ENCODE data around the gene TTC28. TPM values are rescaled to one million over a fixed set of nuclear protein-coding genes. Genes with fewer than 3 reads are reported as not detected.
"Not testable (repeated sequence)": the region's sequence is repeated elsewhere in the genome, so short reads cannot be mapped to it uniquely, and the experiment has no call there.

The TTC28 gene
- polyA plus RNA-seq, 4 donors: 34.8 to 51.9 (median 36.8) TPM

DNA sequence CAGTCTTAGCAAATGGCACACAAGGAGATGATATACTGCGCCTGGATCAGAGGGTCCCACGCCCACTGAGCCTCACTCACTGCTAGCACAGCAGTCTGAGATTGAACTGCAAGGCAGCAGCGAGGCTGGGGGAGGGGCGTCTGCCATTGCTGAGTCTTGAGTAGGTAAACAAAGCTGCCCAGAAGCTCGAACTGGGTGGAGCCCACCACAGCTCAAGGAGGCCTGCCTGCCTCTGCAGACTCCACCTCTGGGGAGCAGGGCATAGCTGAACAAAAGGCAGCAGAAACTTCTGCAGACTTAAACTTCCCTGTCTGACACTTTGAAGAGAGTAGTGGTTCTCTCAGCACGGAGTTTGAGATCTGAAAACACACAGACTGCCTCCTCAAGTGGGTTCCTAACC is 470.2 kb downstream of the TTC28 start:
- DNase-seq (ENCODE audit: low read depth in 4 of 4, low spot score in 3 of 4): not testable (repeated sequence)

DNA sequence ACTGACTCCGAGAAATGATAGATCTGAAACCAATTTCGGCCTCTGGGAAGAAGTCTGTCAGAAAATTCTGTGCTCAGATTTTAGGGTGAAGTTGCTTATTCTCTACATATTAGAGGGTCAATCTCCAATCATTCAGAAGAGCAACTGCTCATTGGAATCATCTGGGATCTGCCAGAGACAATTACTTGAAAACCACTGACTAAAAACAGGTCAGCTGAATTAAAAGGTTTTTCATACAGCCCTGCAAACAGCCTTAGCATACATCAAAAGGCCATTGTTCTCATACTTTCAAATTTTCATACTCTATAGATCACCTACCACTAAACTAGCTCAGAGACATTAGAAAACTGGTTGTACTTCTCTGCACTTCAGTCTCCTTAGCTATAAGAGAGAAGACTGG is 470.9 kb downstream of the TTC28 start:
- no peak for DNase-seq (ENCODE audit: low read depth in 4 of 4, low spot score in 3 of 4)

DNA sequence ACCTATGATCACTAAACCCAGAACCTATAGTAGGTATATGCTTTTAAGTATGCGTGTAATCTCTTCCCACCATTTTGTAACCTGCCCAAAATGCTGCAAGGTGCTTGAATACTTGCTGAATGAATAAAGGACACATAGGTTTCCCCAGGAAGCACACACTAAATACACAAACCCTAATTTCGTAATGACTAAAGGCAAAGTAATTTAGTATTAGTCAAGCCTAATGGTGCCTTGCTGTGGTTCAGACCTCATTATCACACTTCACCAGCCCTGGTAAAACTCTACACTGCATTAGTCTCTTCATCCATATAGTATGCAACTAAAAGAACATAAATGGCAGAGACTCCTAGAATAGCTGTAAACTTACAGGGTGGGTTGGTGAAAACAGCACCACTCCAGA is 471.6 kb downstream of the TTC28 start:
- no peak for DNase-seq (ENCODE audit: low read depth in 4 of 4, low spot score in 3 of 4)

DNA sequence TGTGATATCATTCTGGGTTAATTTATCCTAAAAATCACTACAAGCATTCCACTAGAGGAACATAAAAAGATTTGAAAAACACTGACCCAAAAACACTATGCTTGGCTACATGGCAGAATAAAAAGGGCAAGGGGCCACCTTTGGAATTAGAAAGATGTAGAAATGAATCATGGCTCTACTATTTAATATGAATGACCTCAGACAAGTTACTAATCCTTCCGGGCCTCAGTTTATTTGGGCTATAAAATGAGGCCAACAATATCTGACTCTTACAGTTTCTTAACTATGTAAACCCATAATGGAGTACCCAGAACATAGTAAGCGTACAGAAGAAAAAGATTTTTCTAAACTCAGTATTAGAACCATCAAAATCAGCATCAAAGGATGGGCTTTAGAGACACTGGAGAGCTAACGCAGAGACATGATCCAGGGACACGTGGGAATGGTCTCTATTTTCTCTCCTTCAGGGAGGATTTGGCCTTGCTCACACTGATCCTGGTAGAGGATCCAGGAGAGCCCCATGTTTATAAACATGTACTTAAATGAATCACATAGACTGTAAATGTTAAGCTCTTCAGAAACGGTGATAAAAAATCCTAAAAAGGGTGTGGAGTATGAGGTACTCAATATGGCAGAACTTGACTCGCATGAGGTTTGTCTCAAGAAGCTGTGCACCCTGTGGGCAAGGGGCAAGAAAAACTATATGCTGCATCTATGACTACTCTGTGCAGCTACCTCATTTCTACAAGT is 472.2 kb downstream of the TTC28 start:
- DNase-seq (ENCODE audit: low read depth in 4 of 4, low spot score in 3 of 4): no peak

DNA sequence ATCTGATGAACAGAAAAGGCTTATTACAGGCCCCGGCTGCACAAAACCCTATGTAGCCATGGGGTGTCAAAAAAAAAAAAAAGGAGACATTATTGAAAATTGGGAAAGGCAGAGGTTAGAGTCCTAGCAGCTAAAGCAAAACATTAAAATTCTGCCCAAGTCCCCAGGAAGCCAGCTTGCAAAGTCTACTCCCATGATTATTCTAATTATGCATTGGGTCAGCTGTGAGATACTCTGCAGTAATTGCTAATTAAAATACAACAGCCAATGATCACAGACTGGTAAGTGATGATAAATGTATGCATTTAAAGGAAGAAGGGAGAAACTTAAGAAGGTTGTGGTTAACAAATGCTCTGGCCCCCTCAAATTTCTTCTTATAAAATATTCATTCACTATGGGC is 473.7 kb downstream of the TTC28 start:
- no peak for DNase-seq (ENCODE audit: low read depth in 4 of 4, low spot score in 3 of 4)

DNA sequence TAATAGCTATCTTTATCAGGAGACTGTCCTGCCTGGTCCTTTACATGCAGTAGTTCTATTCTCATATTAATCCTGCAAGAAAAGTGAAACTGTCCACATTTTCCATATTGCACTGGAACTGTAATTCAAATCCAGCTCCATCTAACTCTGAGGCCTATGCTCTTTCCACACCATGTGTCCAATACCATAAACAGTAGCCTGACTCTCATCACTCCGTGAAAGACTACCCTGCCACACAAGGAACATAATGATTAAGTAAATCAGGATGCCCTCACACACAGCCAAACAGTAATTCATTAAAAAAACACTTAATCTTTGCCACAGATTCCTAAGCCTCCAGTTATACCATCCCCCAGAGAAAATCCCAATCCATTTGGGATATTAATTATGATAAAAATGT is 475.3 kb downstream of the TTC28 start:
- no peak for DNase-seq (ENCODE audit: low read depth in 4 of 4, low spot score in 3 of 4)

DNA sequence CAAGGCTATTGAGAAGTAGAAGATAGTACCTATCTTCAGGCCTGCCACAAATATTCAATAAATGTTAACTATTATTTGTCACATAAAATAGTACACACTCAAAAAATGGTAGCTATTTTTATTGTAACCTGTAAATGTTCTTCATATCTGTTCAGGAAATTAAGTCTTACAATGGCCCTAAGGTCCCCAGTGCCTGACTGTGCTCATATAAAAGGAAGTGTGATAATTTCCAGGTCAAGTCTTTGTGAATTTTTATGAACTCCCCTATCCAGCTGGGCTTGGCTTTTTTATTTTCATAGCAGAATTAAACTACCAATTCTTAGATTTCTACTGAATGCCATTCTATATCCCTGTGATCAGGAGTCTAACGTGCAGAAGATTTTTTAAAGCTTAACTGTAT is 476.4 kb downstream of the TTC28 start:
- no peak for DNase-seq (ENCODE audit: low read depth in 4 of 4, low spot score in 3 of 4)

DNA sequence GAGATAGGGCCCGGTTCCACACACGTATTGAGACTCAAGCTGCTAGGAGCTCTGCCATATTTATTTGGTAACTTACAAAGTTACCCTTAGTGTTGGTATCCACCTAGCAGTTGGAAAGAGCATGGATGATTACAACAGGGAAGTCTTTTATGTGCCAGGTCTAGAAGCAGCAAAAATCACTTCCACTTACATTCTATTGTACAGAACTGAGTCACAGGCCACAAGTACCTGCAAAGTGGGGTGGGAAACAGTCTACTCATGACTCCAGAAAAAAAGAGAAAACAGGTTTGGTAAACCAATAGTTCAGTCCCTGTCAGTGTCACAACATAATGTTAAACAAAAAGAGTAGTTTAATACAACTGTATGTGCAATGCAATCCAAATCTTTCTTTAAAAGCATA is 480.9 kb downstream of the TTC28 start:
- no peak for DNase-seq (ENCODE audit: low read depth in 4 of 4, low spot score in 3 of 4)

DNA sequence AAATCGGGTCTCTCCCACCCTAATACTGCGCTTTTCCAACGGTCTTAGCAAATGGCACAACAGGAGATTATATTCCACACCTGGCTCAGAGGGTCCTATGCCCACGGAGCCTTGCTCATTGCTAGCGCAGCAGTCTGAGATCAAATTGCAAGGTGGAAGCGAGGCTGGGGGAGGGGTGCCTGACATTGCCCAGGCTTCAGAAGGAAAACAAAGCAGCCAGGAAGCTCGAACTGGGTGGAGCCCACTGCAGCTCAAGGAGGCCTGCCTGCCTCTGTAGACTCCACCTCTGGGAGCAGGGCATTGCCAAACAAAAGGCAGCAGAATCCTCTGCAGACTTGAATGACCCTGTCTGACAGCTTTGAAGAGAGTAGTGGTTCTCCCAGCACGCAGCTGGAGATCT is 488.1 kb downstream of the TTC28 start:
- not testable (repeated sequence) for DNase-seq (ENCODE audit: low read depth in 4 of 4, low spot score in 3 of 4)

DNA sequence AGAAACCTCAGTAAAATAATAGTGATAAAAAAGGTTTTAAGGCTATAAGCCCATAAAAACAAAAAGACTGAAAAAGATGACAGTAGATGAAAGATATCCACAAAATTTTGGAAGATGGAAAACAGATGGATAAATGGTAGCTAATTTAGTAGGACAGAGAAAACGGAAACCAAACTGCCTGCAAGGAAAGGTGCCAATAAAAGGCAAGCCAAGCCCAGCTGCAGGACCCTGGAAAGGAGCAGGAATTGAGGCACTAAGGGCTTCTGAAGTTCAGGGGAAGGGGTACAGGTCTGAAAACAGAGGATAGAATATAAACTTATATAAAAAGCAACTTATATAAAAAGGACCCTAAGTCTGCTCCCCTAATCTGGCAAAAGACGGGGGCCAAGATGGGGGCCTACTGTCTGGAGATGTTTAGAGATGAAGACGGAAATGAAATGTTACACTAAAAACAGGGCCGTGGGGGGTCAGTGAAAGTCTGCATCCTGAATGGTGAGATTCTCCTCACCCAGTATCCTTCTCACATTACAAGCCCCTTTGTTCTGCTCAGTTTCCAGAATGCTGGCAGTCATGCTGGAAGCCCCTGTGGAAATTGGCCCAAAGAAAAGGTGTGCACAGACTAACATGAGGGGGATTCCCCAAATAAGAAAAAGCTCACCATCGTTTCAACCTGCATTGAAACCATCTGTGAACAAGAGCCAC is 491.3 kb downstream of the TTC28 start:
- no peak for DNase-seq (ENCODE audit: low read depth in 4 of 4, low spot score in 3 of 4)

DNA sequence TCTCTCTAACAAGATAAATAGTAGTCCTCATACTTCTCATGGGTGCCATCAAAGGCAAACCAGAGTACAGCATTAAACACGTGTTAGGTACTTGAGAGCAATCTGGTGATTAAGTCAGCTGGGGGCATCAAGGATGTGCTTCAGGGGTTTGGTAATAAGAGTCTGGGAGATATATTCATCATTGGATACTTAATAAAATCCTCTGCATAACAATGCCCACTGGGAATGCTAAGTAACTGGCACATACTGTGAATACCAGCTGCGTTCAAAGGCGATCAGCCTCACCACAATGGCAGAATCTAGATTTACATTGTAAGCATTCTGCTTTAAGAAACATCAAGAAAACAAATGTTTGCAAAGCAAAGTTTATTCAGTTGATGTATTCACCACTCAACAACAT is 492.0 kb downstream of the TTC28 start:
- no peak for DNase-seq (ENCODE audit: low read depth in 4 of 4, low spot score in 3 of 4)

DNA sequence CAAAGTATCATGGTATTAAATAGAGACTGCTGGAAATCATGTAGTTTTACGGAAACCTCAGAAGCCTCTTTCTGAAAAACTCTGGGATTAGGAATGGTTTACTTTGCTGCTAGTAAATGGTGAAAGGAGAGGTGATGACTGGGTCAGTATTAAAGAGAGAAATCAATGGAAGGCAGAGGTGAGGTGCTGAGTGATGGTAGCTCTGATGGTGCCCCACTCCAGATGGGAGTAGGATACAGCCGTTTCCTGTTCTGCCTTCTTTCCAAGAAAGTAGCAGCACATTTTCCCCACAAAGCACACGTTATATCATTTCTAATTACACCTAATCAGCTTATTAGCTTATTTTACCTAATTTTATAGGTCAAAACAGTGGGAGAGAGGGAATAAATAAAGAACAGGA is 493.0 kb downstream of the TTC28 start:
- DNase-seq (ENCODE audit: low read depth in 4 of 4, low spot score in 3 of 4): no peak

DNA sequence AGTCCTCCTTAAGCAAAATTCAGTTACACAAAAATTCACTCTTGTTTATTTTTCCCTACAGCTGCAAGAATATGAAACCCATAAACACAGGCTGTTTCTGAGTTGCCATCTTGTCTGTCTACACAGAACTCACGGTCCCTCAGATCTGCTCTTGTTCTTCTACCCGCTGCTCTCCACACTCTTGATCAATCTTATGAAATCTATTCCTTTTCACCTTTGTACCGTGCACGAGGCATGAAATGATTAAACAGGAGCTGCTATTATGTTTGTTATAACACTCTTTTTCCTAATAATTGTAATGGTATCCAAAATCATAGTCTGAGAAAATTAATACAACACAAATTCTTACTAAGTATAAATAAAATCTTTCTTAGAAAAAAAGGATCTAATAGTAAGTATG is 494.5 kb downstream of the TTC28 start:
- DNase-seq (ENCODE audit: low read depth in 4 of 4, low spot score in 3 of 4): no peak

DNA sequence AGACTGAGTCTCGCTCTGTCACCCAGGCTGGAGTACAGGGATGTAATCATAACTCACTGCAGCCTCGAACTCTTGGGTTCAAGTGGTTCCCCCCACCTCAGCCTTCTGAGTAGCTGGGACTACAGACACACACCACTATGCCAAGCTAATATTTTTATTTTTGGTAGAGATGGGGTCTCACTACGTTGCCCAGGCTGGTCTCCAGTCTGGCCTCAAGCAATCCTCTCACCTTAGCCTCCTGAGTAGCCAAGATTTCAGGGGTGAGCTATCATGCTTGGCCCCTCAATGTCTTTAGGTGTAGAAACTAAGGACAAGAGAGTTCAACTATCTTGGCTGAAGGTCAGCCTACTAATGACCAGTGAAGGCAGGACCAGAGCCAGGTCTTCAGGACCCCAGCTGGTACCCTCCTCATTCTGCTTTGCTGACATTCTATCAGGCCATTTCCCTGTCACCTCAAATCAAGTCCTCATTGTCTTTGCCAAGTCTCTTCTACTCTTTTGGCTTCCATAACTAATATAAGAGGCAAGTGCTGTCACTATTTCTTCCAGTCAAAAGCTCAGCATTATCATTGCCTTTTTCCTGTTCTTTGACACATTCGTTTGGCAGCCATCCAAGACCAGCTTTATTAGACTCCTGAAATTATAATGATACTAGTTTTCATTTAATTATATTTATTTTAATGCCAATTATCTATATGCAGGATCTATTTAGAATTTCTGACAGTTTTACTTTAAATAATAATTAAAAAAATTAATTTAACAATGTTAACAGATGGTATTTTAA is 496.4 kb downstream of the TTC28 start:
- DNase-seq (ENCODE audit: low read depth in 4 of 4, low spot score in 3 of 4): no peak

DNA sequence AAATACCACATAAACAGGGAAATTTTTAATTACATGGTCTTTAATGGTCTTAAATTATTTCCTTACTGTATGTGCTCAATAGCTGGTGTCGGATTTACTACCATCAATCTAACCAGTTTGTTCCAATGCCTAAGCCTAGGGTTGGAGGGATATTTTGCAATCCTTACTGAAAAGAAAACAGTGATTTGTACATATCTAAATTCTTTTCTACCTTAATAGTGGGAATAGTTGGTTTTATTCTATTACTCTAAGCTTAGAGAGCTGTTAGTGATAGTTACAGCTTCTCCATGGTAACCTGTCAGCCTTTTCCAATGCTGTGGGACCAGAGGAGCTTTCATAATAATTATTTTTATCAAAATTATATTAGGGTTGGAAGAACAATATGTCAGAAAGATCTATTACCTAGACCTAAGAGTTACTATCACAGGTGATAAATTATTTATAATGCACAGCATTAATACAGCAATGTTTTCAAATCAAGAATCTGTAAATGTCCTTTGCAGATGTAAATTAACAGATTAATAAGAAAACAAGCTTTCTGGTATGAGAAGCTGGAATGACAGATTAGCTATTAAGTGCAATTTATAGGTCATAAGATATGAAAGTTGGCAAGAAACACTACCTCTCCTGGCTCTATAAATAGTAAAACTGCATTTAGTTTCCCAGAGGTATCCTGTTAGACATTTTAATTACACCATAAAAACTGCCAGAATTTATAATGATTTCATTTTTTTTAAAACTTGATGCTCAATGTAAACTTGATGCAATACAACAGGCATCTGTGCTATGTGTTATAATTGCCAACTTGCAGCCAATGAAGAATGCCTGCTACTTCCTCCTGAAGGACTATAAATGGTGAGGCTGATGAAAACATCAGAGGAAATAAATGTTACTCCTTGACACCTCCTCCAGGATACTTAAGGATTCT is 498.6 kb downstream of the TTC28 start:
- no peak for DNase-seq (ENCODE audit: low read depth in 4 of 4, low spot score in 3 of 4)

DNA sequence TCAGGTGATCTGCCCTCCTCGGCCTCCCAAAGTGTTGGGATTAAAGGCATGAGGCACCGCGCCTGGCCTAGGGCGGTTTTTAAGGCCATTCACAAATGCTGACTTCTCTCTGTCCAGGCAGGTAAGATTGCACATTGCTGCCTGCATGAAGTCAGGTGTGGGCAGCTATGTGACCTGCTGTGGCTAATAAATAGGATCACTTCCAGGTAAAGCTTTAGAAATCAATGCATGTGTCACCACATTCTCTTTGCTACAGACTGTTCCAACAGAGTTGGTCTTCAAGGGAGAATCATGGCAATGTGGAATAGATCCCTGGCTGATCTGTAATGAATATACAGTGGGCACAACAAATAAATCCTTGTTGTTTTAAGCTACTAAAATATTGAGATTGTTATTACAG is 500.2 kb downstream of the TTC28 start:
- no peak for DNase-seq (ENCODE audit: low read depth in 4 of 4, low spot score in 3 of 4)

DNA sequence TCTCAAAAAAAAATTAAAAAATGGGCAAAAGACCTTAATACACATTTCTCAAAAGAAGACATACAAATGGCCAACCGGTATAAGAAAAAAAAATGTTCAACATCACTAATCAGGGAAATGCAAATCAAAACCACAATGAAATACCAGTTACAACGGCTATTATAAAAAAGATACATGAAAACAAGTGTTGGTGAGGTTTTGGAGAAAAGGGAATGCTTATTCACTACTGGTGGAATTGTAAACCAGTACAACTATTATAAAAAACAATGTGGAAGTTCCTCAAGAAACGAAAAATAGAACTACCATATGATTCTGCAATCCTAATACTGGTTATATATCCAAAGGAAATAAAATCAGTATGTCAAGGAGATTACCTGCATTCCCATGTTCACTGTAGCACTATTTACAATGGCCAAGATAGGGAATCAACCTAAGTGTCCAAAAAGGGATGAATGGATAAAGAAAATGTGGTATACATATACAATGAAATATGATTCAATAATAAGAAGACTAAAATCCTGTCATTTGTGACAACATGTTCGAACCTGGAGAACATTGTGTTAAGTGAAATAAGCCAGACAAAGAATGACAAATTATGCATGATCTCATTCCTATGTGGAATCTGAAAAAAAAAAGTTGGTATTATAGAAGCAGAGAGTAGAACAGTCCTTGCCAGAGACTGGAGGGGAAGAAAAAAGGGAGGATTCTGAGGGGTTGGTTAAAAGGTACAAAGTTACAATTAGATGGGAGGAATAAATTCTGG is 503.7 kb downstream of the TTC28 start:
- DNase-seq (ENCODE audit: low read depth in 4 of 4, low spot score in 3 of 4): no peak

DNA sequence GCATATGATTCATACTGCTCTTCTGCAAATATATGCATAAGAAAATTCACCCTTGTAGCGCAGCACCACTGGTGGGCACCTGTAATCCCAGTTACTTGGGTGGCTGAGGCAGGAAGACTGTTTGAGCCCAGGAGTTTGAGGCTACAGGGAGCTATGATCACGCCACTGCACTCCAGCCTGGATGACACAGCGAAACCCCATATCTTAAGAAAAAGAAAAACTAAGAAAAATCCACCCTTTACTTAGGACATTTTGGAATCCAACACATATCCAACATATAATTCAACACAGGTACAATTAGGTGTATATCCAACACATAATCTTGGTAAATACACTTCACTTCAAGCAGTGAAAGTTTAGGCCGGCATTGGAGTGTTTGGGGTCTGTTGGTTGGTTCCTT is 505.1 kb downstream of the TTC28 start:
- no peak for DNase-seq (ENCODE audit: low read depth in 4 of 4, low spot score in 3 of 4)

DNA sequence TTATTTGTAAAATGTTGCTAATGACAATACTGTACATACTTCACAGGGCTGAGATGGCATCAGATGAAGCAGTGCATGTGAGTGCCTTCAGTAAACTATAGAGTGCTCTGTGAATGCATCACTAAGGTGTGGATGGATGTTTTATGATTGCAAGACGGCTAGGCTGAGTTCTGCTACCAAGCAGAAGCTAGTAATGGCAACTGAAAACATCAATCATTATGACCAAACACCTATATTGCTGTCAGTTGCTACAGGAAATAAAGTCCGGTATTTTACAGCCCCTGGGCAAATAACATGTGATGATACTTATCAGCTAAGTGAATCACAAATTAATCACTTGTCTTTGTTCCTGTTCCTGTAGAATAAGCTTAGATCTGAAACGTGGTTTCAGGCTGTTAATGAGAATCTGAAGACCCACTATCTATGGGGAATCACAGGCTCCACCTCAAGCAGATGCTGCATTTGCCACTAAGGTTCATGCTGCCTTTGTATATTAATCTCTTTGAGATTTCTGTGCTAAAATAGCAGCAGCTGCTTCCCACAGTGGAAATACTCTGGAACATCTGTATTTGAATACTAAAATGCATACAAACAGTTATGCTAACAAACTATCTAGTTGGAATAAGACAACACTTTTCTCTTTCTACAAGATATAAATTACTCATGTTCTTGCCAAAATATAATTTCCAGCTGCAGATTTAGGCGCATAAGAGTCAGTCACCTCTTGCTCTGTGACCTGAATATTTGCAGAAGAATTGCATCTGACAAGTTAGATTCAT is 506.6 kb downstream of the TTC28 start:
- no peak for DNase-seq (ENCODE audit: low read depth in 4 of 4, low spot score in 3 of 4)

Data from left renal pelvis (tissue), 4 donors.